Adrenal gland (tissue), 12 donors: ENCODE results near the gene ABCC2. TPM values are rescaled to one million over a fixed set of nuclear protein-coding genes. Genes with fewer than 3 reads are reported as not detected.

Experiments
- DNase-seq, 7 donors: peaks; one replicate each; pipeline ENCODE4 v3.0.0-alpha.2; 2019 to 2020
- H3K27ac ChIP-seq, 5 donors: fragments of 200-600 bp; sonication (generic) in 4 of 5; 1 replicate in 3 of 5; 2 replicates in 2 of 5; pipeline versions ENCODE4 v1.5.1 to v1.8.0; 2016 to 2020; ENCODE audit warnings: mild to moderate bottlenecking in 1 of 5
- H3K27me3 ChIP-seq: fragments of 200-600 bp; 2 replicates; pipeline ENCODE4 v1.8.0; 2021
- H3K36me3 ChIP-seq, 2 donors: fragments of 200-600 bp; replicated peaks in 1 of 2; 1 replicate in 1 of 2; 2 replicates in 1 of 2; pipeline versions ENCODE4 v1.5.1 to v1.8.0; 2018 to 2022
- H3K4me1 ChIP-seq, 2 donors: fragments of 200-600 bp; replicated peaks in 1 of 2; 1 replicate in 1 of 2; 2 replicates in 1 of 2; pipeline versions ENCODE4 v1.5.1 to v1.8.0; 2018 to 2021
- H3K4me3 ChIP-seq, 4 donors: fragments of 200-600 bp; sonication (generic) in 3 of 4; one replicate each; pipeline ENCODE4 v1.5.1; 2016 to 2018
- H3K9me3 ChIP-seq, 3 donors: fragments of 200-600 bp; sonication (generic) in 1 of 3; replicated peaks in 1 of 3; 1 replicate in 2 of 3; 2 replicates in 1 of 3; pipeline versions ENCODE4 v1.5.1 to v1.8.0; 2016 to 2021
- POLR2A ChIP-seq, 2 donors: fragments of 450-650 bp; IDR thresholded peaks; one replicate each; pipeline ENCODE4 v1.6.1; 2017; ENCODE audit warnings: antibody characterized with exemption in 2 of 2, mild to moderate bottlenecking in 2 of 2, moderate library complexity in 1 of 2
- WGBS, 4 donors: extraction: QIAGEN DNeasy Blood & Tissue Kit in 2 of 4; methylation state at CpG; one replicate each; pipeline versions ENCODE4 v1.1.5 to v1.1.7; 2013 to 2017; 5-methylcytosine and 5-hydroxymethylcytosine counted together
- intact Hi-C, 2 donors: fragments of 100-400 bp; cut with DNase I; formaldehyde crosslinking; loops; one replicate each; pipeline versions ENCODE4 v1.14.1 to v1.15.0; 2022 to 2023
- polyA plus RNA-seq, 3 donors: library from polyadenylated mRNA; stranded (reverse); fragments of 200-250 nt in 2 of 3; fragments of 350-450 nt in 1 of 3; fragmentation: Illumina TruSeq in 1 of 3; extraction: RNeasy Lipid Tissue Mini Kit (QIAGEN cat#74804) in 1 of 3; gene quantifications; one replicate each; pipeline ENCODE4 v1.2.3, GENCODE V29; 2013 to 2014
- total RNA-seq, 9 donors: library from RNA; depleted of rRNA in 4 of 9; stranded (reverse); fragments of >200 nt in 4 of 9; fragments of 120-200 nt in 1 of 9; fragmentation: NEBNext Ultra II Directional in 1 of 9; extraction: Animal tissue kit (Norgen Biotek cat#: 25700) in 1 of 9; gene quantifications; one replicate each; pipeline versions ENCODE4 v1.1.0 to v1.2.4, GENCODE V29; 2013 to 2023
- TF ChIP-seq, protein P1 (sequence below), 6 experiments: fragments of 450-650 bp in 4 of 6; fragments of 200-600 bp in 2 of 6; sonication (generic) in 1 of 6; IDR thresholded peaks; 1 replicate in 5 of 6; 2 replicates in 1 of 6; pipeline versions ENCODE4 v1.5.1 to v1.8.0; 2016 to 2021; ENCODE audit warnings: antibody characterized with exemption in 6 of 6, mild to moderate bottlenecking in 2 of 6, moderate library complexity in 1 of 6
- donor health status: healthy with polysubstance abuse.
- donor health status: Bipolar disorder and iron deficiency.
- donor health status: DM: yes; HTN: yes; CAD: no.
- donor health status: DM: no; HTN: no; CAD: no.
- donor health status: DM: no; HTN: no; CAD: no.
- donor health status: DM: yes; HTN: yes; CAD: no.

The ABCC2 gene
- total and polyA plus RNA-seq, 12 donors: 0.55 to 2.1 (median 0.81) TPM

DNA sequence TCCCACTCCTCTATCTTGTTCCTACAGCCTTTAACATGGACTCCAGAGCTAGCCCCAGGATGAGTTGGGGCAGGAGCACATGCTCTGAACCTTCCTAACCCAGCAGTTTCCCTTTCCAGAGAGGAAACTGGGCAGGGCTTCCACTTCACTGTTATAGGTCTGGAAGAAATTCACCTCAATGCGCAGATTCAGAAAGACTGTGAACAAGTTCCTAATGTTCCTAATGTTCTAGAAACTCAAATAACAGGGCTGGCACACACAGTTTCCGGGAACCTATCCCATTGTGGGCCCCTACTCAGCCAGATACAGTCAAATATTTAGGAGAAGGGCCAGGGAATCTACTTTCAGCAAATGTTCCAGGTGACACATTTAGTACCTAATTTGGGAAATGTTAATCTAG is 29.7 kb downstream of the ABCC2 start:
- TF ChIP-seq POLR2A (IDR thresholded peaks at IDR 0.05): no peak
- TF ChIP-seq, protein P1, sequence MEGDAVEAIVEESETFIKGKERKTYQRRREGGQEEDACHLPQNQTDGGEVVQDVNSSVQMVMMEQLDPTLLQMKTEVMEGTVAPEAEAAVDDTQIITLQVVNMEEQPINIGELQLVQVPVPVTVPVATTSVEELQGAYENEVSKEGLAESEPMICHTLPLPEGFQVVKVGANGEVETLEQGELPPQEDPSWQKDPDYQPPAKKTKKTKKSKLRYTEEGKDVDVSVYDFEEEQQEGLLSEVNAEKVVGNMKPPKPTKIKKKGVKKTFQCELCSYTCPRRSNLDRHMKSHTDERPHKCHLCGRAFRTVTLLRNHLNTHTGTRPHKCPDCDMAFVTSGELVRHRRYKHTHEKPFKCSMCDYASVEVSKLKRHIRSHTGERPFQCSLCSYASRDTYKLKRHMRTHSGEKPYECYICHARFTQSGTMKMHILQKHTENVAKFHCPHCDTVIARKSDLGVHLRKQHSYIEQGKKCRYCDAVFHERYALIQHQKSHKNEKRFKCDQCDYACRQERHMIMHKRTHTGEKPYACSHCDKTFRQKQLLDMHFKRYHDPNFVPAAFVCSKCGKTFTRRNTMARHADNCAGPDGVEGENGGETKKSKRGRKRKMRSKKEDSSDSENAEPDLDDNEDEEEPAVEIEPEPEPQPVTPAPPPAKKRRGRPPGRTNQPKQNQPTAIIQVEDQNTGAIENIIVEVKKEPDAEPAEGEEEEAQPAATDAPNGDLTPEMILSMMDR (IDR thresholded peaks at IDR 0.05): no peak
- WGBS, 4 donors: 81 to 91% (median 84%) methylated on average over 2 of the region's 2 CpGs
- no peaks in the 10 kb centered on the region for H3K4me1 ChIP-seq
- no peak overlapping the region for H3K4me3 ChIP-seq
- intact Hi-C loops: no loop called here
- H3K27me3 ChIP-seq: no peaks in the 10 kb centered on the region
- no peak for DNase-seq
- H3K9me3 ChIP-seq: no peaks in the 10 kb centered on the region
- no peaks in the 10 kb centered on the region for H3K36me3 ChIP-seq
- no peak overlapping the region for H3K27ac ChIP-seq

DNA sequence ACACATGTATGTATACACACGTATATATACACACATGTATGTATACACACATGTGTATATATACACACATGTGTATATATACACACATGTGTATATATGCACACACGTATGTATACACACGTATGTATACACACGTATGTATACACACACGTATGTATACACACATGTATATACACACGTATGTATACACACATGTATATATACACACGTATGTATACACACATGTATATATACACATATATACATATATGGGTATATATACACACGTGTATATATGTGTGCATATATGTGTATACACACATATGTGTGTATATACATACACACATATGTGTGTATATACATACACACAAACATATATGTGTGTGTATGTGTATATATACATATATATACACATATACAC is 31.7 kb downstream of the ABCC2 start:
- Histone ChIP-seq H3K27ac (no peak overlapping the region), H3K4me3 (no peak overlapping the region), H3K9me3 (no peaks in the 10 kb centered on the region), H3K27me3 (no peaks in the 10 kb centered on the region), H3K4me1 (no peaks in the 10 kb centered on the region), H3K36me3 (no peaks in the 10 kb centered on the region)
- intact Hi-C loops: no loop called here
- no peak for DNase-seq
- TF ChIP-seq, protein P1 (IDR thresholded peaks at IDR 0.05): no peak
- TF ChIP-seq POLR2A (IDR thresholded peaks at IDR 0.05): no peak
- 61 to 87% (median 85%) methylated on average over 3 to 8 of the region's 8 CpGs for WGBS, 4 donors

DNA sequence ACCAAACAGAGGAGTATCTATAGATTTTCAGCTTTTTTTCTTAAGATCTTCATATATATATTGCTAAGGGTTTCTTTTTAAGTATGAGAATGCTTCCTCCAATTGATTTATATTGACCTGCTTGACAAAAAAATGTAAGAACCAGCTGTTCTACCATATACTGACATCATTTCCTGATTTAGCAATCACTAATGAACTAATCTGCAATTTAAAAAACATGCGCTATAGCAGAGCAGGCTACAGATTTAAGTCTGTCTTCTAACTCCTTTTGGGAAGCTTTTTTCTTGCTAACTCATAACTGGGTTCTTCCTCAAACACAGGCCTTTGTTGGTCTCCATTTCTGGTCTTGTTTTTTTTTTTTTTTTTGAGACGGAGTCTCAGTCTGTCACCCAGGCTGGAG is 33.2 kb downstream of the ABCC2 start:
- H3K36me3 ChIP-seq: no peaks in the 10 kb centered on the region
- no peaks in the 10 kb centered on the region for H3K9me3 ChIP-seq
- WGBS, 4 donors: 77 to 89% (median 87%) methylated on average over 2 of the region's 2 CpGs
- H3K4me1 ChIP-seq: no peaks in the 10 kb centered on the region
- DNase-seq: no peak
- no peak for TF ChIP-seq POLR2A (IDR thresholded peaks at IDR 0.05)
- TF ChIP-seq, protein P1 (IDR thresholded peaks at IDR 0.05): no peak
- intact Hi-C loops: no loop called here
- H3K4me3 ChIP-seq: no peak overlapping the region
- H3K27me3 ChIP-seq: no peaks in the 10 kb centered on the region
- no peak overlapping the region for H3K27ac ChIP-seq

DNA sequence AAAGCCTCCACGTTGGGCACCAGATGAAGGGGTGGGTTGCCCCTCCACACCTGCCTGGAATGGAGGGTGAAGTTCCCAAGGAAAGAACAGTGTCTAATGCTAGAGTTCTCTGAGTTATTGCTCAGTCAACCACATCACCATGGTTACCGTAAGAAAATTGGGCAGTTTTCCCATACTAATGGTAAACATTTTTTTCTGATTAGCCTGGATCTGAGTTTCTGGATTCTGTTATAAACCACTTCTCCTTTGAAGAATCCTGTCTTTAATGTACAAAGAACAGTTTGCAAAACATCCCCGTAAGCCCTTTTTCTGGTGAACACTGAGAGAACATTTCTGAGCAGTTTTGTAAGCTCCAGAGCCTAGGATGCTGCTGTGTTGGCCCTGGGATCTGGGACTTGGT is 45.5 kb downstream of the ABCC2 start:
- no peaks in the 10 kb centered on the region for H3K9me3 ChIP-seq
- intact Hi-C loops: no loop called here

More for the DNA sequence above, 45.5 kb downstream of the ABCC2 start:
- Histone ChIP-seq H3K36me3 (no peaks in the 10 kb centered on the region), H3K27me3 (no peaks in the 10 kb centered on the region), H3K4me1 (no peaks in the 10 kb centered on the region), H3K27ac (no peak overlapping the region), H3K4me3 (no peak overlapping the region)
- DNase-seq: no peak
- TF ChIP-seq POLR2A (IDR thresholded peaks at IDR 0.05): no peak
- TF ChIP-seq, protein P1 (IDR thresholded peaks at IDR 0.05): no peak
- WGBS, 4 donors: 76 to 93% (median 84%) methylated on average over 2 to 3 of the region's 3 CpGs
